Right atrium auricular region (tissue), 2 donors: ENCODE results near the gene LANCL3. TPM values are rescaled to one million over a fixed set of nuclear protein-coding genes. Genes with fewer than 3 reads are reported as not detected.

Source experiments
- DNase-seq: peaks from one replicate; pipeline ENCODE4 v3.0.0-alpha.2; 2019; ENCODE audit warnings: low spot score
- H3K27ac ChIP-seq, 2 donors: fragments of 200-600 bp; sonication (generic); 1 replicate in 1 of 2; 2 replicates in 1 of 2; pipeline ENCODE4 v1.5.1; 2016 to 2019
- H3K27me3 ChIP-seq, 2 donors: fragments of 200-600 bp; sonication (generic); one replicate each; pipeline versions ENCODE4 v1.5.1 to v1.6.0; 2017 to 2019
- H3K36me3 ChIP-seq: fragments of 200-600 bp; sonication (generic); one replicate; pipeline ENCODE4 v1.5.1; 2016
- H3K4me1 ChIP-seq, 2 donors: fragments of 200-600 bp; sonication (generic); one replicate each; pipeline versions ENCODE4 v1.5.1 to v1.6.0; 2017 to 2019
- H3K4me3 ChIP-seq, 2 donors: fragments of 200-600 bp; sonication (generic); 1 replicate in 1 of 2; 2 replicates in 1 of 2; pipeline ENCODE4 v1.5.1; 2017 to 2019; ENCODE audit warnings: mild to moderate bottlenecking in 1 of 2, moderate library complexity in 1 of 2
- H3K9me3 ChIP-seq, 2 donors: fragments of 200-600 bp; sonication (generic); one replicate each; pipeline ENCODE4 v1.5.1; 2019
- total RNA-seq, 2 donors: library from RNA; depleted of rRNA; stranded (reverse); fragments of >200 nt; gene quantifications; one replicate each; pipeline ENCODE4 v1.1.0, GENCODE V29; 2016
- TF ChIP-seq, protein P1 (sequence below), 2 donors: fragments of 200-600 bp; sonication (generic); IDR thresholded peaks; one replicate each; pipeline ENCODE4 v1.5.1; 2019; ENCODE audit warnings: antibody characterized with exemption in 2 of 2

Gene LANCL3
- total RNA-seq, 2 donors from 2014 or later: 0.07 to 0.08 TPM

DNA sequence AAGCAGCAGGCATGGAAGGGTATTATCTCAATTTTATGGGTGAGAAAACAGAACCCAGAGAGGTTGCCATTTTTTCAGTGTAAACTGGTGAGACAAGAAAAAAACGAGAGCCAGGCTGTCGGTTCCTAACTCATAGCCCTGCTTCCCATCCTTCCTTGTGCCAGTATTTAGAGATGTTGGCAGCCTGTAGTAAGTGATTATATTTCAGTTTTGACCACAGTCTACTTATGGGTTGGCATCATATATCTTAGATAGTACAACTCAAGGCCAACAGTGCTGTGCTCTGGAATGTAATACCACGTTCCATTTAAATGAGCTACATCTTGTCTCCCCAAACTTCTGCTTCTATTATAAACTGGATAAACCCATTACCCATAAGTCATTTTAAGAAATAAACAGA lies 154.9 kb downstream of the LANCL3 start:
- TF ChIP-seq, protein P1, sequence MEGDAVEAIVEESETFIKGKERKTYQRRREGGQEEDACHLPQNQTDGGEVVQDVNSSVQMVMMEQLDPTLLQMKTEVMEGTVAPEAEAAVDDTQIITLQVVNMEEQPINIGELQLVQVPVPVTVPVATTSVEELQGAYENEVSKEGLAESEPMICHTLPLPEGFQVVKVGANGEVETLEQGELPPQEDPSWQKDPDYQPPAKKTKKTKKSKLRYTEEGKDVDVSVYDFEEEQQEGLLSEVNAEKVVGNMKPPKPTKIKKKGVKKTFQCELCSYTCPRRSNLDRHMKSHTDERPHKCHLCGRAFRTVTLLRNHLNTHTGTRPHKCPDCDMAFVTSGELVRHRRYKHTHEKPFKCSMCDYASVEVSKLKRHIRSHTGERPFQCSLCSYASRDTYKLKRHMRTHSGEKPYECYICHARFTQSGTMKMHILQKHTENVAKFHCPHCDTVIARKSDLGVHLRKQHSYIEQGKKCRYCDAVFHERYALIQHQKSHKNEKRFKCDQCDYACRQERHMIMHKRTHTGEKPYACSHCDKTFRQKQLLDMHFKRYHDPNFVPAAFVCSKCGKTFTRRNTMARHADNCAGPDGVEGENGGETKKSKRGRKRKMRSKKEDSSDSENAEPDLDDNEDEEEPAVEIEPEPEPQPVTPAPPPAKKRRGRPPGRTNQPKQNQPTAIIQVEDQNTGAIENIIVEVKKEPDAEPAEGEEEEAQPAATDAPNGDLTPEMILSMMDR (IDR thresholded peaks at IDR 0.05): no peak
- no peak for DNase-seq
- Histone ChIP-seq H3K27ac (no peak overlapping the region), H3K9me3 (no peaks in the 10 kb centered on the region), H3K4me1 (no peaks in the 10 kb centered on the region), H3K4me3 (no peak overlapping the region), H3K36me3 (no peaks in the 10 kb centered on the region), H3K27me3 (no peaks in the 10 kb centered on the region)

Other genes with a start within 250 kb of the LANCL3 start
- gene PRRG1, start 222.3 kb upstream of the LANCL3 start, total RNA-seq: 10 to 100 TPM; 15.0 to 17.4 TPM
- gene XK, start 114.1 kb downstream of the LANCL3 start, total RNA-seq: 10 to 100 TPM in 1 of 2 donors, 1 to 10 TPM in 1; 5.1 to 10.1 TPM
- 10 to 100 TPM in 1 of 2 donors, 1 to 10 TPM in 1; 4.4 to 19.7 TPM for gene CYBB, start 208.4 kb downstream of the LANCL3 start, total RNA-seq